Testis (tissue), 3 donors: ENCODE results near the gene SLC9A1. TPM values are rescaled to one million over a fixed set of nuclear protein-coding genes. Genes with fewer than 3 reads are reported as not detected.

ENCODE experiments used
- DNase-seq: peaks from one replicate; pipeline ENCODE4 v3.0.0-alpha.2; 2019
- H3K27ac ChIP-seq, 2 donors: fragments of 200-600 bp; sonication (generic); one replicate each; pipeline ENCODE4 v1.5.1; 2019
- H3K27me3 ChIP-seq: fragments of 200-600 bp; sonication (generic); one replicate; pipeline ENCODE4 v1.5.1; 2019
- H3K36me3 ChIP-seq: fragments of 200-600 bp; sonication (generic); one replicate; pipeline ENCODE4 v1.5.1; 2017; ENCODE audit warnings: low read depth; ENCODE audit errors: missing control alignments
- H3K4me1 ChIP-seq: fragments of 200-600 bp; sonication (generic); one replicate; pipeline ENCODE4 v1.5.1; 2019
- H3K4me3 ChIP-seq, 2 donors: fragments of 200-600 bp; sonication (generic); one replicate each; pipeline ENCODE4 v1.5.1; 2017 to 2019
- H3K9me3 ChIP-seq: fragments of 200-600 bp; sonication (generic); one replicate; pipeline ENCODE4 v1.5.1; 2017
- CTCF ChIP-seq, 3 experiments: fragments of 450-650 bp in 2 of 3; fragments of 200-600 bp in 1 of 3; sonication (generic) in 1 of 3; IDR thresholded peaks; one replicate each; pipeline ENCODE4 v1.5.1; 2016 to 2019; ENCODE audit warnings: antibody characterized with exemption in 3 of 3, mild to moderate bottlenecking in 2 of 3, moderate library complexity in 1 of 3
- POLR2A ChIP-seq: fragments of 450-650 bp; IDR thresholded peaks from one replicate; pipeline ENCODE4 v1.6.1; 2017; ENCODE audit warnings: antibody characterized with exemption, mild to moderate bottlenecking, moderate library complexity
- WGBS, 2 donors: methylation state at CpG; one replicate each; pipeline ENCODE4 v1.1.5; 2018; 5-methylcytosine and 5-hydroxymethylcytosine counted together
- intact Hi-C: fragments of 100-400 bp; cut with DNase I; formaldehyde crosslinking; loops from one replicate; pipeline ENCODE4 v1.15.1; 2023; ENCODE audit warnings: low total_unique reads
- polyA plus RNA-seq: library from polyadenylated mRNA; stranded (reverse); fragments of 350-450 nt; fragmentation: Illumina TruSeq; extraction: RNeasy Lipid Tissue Mini Kit (QIAGEN cat#74804); gene quantifications from one replicate; pipeline ENCODE4 v1.2.3, GENCODE V29; 2014; ENCODE audit warnings: low read depth, low replicate concordance; ENCODE audit not compliant: insufficient read depth
- total RNA-seq, 2 donors: library from RNA; depleted of rRNA; stranded (reverse); fragments of >200 nt; gene quantifications; one replicate each; pipeline ENCODE4 v1.2.3, GENCODE V29; 2016

The SLC9A1 gene
- total and polyA plus RNA-seq, 3 donors from 2014 or later = 16.8 to 33.5 (median 26.4) TPM

- Histone ChIP-seq H3K9me3 (no peaks in the 10 kb centered on the region), H3K36me3 (no peaks in the 10 kb centered on the region), H3K4me1 (peaks cover 32% of the 10 kb centered on the region), H3K27ac (peak overlapping the region in 1 of 2 donors; percentile 17), H3K27me3 (no peaks in the 10 kb centered on the region), H3K4me3 (no peak overlapping the region)
- intact Hi-C loops = loop anchor here (5.0 kb wide), 1 partner anchor 41 kb away; no protein-coding TSS in a partner anchor
- DNase-seq = no peak
- 38 to 40% methylated on average over 4 of the region's 4 CpGs for WGBS, 2 donors
- TF ChIP-seq POLR2A (no peak), CTCF (IDR thresholded peaks at IDR 0.05) (no peak)
Observed at GRCh38 chr1:27153549-27153886, 1.4 kb downstream of the SLC9A1 start.

GRCh38 chr1:27152829-27153548 lies 1.9 kb downstream of the SLC9A1 start:
- H3K4me3 ChIP-seq = no peak overlapping the region
- peak overlapping the region in 1 of 2 donors; percentile 34 for H3K27ac ChIP-seq
- 43 to 62% methylated on average over 2 of the region's 2 CpGs for WGBS, 2 donors
- H3K4me1 ChIP-seq = peaks cover 36% of the 10 kb centered on the region
- H3K36me3 ChIP-seq = no peaks in the 10 kb centered on the region
- no peak for DNase-seq
- no peak for TF ChIP-seq POLR2A
- no peak for TF ChIP-seq CTCF (IDR thresholded peaks at IDR 0.05)
- intact Hi-C loops = loop anchor here (5.0 kb wide), 1 partner anchor 41 kb away; no protein-coding TSS in a partner anchor
- H3K9me3 ChIP-seq = no peaks in the 10 kb centered on the region
- H3K27me3 ChIP-seq = no peaks in the 10 kb centered on the region

- intact Hi-C loops = loop anchor here (5.0 kb wide), 1 partner anchor 40 kb away; no protein-coding TSS in a partner anchor
- peak; percentile 24 for DNase-seq
- no peaks in the 10 kb centered on the region for H3K27me3 ChIP-seq
- no peaks in the 10 kb centered on the region for H3K36me3 ChIP-seq
- no peak overlapping the region for H3K27ac ChIP-seq
- H3K4me1 ChIP-seq = peaks cover 36% of the 10 kb centered on the region
- no peaks in the 10 kb centered on the region for H3K9me3 ChIP-seq
- 59 to 67% methylated on average over 4 to 7 of the region's 7 CpGs for WGBS, 2 donors
- TF ChIP-seq CTCF (IDR thresholded peaks at IDR 0.05) = no peak
- no peak for TF ChIP-seq POLR2A
- H3K4me3 ChIP-seq = no peak overlapping the region
Observed at GRCh38 chr1:27152004-27152828, 2.7 kb downstream of the SLC9A1 start.

- Histone ChIP-seq H3K27ac (no peak overlapping the region), H3K36me3 (no peaks in the 10 kb centered on the region), H3K4me3 (no peak overlapping the region), H3K27me3 (no peaks in the 10 kb centered on the region), H3K4me1 (peaks cover 41% of the 10 kb centered on the region), H3K9me3 (no peaks in the 10 kb centered on the region)
- TF ChIP-seq CTCF (IDR thresholded peaks at IDR 0.05) (no peak), POLR2A (no peak)
- no peak for DNase-seq
- WGBS, 2 donors = 80 to 97% methylated on average over 3 of the region's 3 CpGs
- intact Hi-C loops = loop anchor here (5.0 kb wide), 1 partner anchor 38 kb away; no protein-coding TSS in a partner anchor
Observed at GRCh38 chr1:27150641-27151040, 4.3 kb downstream of the SLC9A1 start.
